Sigmoid colon (tissue), 4 donors: ENCODE results near the gene TEX36.

Experiments
- POLR2AphosphoS5 ChIP-seq, 4 donors: sonication (generic); formaldehyde crosslinking; IDR thresholded peaks; one replicate each; pipeline ENCODE4 v1.6.1; 2017; ENCODE audit warnings: antibody characterized with exemption in 4 of 4
- TF ChIP-seq, protein P1 (sequence below), 4 experiments: fragments of 450-650 bp in 3 of 4; fragments of 200-600 bp in 1 of 4; IDR thresholded peaks; one replicate each; pipeline ENCODE4 v1.5.1; 2016 to 2019; ENCODE audit warnings: antibody characterized with exemption in 4 of 4, mild to moderate bottlenecking in 3 of 4, moderate library complexity in 2 of 4

DNA sequence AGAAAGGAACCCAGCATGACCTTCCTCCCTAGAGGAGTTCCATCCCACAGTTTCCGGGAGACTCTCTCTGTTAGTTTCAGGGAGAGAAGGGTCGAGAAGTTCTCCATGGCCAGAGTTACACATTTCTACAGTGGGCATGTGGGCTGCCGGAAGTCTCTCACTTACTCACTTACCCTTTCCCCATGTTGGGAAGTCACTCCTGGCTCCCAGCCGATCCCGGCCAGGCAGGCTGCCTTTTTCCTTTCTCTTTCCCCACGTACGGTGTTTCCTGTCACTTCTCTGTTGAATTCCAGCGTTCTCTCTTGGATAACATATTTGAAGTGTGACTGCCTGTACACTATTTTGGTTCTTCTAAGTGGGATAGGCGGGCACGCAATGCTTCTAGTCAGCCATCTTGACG lies 3.5 kb downstream of the TEX36 start:
- TF ChIP-seq, protein P1, sequence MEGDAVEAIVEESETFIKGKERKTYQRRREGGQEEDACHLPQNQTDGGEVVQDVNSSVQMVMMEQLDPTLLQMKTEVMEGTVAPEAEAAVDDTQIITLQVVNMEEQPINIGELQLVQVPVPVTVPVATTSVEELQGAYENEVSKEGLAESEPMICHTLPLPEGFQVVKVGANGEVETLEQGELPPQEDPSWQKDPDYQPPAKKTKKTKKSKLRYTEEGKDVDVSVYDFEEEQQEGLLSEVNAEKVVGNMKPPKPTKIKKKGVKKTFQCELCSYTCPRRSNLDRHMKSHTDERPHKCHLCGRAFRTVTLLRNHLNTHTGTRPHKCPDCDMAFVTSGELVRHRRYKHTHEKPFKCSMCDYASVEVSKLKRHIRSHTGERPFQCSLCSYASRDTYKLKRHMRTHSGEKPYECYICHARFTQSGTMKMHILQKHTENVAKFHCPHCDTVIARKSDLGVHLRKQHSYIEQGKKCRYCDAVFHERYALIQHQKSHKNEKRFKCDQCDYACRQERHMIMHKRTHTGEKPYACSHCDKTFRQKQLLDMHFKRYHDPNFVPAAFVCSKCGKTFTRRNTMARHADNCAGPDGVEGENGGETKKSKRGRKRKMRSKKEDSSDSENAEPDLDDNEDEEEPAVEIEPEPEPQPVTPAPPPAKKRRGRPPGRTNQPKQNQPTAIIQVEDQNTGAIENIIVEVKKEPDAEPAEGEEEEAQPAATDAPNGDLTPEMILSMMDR (IDR thresholded peaks at IDR 0.05) = no peak
- no peak for TF ChIP-seq POLR2AphosphoS5 (IDR thresholded peaks at IDR 0.05)
